DMS153 treated with DMSO at 0.1 percent for 48 hours (cell line): ENCODE results near the gene C16orf74.
A peak's percentile ranks its signal among the peaks of the same experiment; 100 is the strongest.

ENCODE experiments used
- DNase-seq: peaks from one replicate; lab custom pipeline; 2025; ENCODE audit not compliant: unreplicated experiment; lab: John Stamatoyannopoulos, UW

C16orf74 gene

DNA sequence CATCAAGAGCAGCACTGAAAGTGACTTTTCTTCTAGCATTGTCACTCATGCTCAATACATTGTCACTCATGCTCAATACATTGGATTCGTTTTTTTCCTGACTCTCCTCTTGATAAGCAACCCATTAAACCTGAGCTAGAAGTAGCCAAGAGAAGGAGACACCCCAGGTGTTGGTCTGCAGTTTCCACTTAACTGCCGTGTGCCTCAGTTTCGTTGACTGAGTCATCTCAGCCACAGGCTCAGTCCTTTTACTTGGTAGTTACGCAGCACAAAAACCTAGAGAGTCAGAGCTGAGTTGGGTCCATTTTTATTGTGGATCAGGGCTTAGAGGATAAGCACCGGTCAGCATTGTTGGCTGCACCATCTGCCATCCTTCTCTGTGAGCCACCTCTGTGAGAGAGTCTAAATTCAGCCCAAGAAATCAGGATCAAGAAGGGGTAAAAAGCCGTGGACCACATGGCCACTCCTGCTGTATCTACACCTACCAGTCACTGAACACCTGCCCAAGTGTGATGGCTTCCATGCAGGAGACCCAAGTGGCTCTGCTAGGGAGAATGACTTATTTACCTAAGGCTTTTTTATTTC, 73.4 kb downstream of the C16orf74 start:
- DNase-seq: no peak

DNA sequence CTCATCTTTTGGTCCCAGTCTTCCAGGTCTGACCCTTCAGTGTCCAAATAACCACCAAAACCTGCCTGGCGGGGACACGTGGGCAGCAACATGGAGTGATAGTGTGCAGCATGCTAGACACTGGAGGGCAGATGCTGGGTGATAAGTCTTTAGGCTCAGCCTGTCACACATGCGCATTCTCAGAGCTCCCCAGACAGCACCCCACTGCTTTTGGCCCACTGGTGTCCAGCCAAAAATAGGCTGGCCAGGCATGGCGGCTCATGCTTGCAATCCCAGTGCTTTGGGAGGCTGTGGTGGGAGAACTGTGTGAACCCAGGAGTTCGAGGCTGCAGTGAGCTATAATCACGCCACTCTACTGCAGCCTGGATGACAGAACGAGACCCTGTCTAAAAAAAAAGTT, 74.4 kb downstream of the C16orf74 start:
- DNase-seq: no peak

DNA sequence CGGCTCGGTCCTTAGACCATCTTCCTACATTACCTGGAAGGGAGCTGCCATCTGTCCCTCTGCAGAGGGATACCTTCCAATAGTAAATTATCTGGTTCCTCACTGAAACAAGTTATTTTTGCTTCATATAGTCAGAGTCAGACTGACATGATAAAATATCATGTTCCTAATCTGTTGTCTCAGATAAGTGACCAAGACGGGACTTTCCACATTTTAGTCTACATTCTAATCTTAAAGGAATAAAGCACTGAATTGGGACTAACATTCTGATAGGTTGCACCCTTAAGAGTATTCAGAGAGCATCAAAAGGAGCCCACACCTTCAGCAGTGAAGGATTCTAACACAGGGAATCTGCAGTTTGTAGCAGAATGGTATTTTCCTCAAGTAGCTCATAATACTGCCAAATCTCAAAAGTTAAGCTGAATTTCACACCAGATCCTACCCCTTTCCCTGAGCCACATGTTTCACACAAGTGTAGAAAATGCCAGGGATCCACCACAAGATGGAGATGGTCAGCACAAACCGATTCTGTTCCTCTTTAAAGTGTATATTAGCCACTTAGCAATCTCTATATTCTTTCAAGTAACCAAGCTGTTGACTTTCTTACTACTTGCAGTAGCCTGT, 75.5 kb downstream of the C16orf74 start:
- DNase-seq: no peak

DNA sequence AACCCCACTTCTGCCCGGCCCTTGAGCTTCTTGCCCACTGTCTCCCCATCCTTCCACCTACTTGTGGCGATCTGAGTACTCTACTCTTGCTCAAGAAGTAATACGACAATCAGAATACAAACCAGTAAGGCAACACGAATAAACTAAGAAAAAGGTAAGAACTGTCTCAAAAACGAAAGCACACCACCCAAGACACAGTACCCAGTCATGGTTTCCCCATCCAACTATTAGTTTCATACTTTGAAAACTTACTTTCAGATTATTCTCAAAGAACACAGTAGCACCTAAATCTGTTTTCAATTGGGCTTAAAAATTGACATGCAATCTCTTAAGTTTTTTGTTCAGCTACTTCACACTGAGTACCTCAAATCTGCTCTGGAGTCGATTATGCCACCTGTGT, 76.1 kb downstream of the C16orf74 start:
- no peak for DNase-seq

DNA sequence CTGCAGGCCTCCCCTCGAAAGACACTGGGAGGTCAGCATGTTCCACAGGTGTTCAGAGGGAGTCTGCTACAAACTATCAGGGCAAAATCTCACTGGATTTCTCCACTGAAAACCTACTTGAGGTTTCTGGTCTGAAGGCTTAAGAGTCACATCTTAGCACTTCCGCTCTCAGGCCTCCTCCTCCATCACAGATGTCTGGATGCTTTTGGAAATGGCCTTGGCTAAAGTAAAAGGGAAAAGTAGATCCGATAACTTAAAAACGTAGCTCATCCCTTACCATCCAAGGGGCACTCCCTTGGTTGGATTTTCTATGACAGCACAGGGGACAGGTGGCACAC, 76.5 kb downstream of the C16orf74 start:
- no peak for DNase-seq

DNA sequence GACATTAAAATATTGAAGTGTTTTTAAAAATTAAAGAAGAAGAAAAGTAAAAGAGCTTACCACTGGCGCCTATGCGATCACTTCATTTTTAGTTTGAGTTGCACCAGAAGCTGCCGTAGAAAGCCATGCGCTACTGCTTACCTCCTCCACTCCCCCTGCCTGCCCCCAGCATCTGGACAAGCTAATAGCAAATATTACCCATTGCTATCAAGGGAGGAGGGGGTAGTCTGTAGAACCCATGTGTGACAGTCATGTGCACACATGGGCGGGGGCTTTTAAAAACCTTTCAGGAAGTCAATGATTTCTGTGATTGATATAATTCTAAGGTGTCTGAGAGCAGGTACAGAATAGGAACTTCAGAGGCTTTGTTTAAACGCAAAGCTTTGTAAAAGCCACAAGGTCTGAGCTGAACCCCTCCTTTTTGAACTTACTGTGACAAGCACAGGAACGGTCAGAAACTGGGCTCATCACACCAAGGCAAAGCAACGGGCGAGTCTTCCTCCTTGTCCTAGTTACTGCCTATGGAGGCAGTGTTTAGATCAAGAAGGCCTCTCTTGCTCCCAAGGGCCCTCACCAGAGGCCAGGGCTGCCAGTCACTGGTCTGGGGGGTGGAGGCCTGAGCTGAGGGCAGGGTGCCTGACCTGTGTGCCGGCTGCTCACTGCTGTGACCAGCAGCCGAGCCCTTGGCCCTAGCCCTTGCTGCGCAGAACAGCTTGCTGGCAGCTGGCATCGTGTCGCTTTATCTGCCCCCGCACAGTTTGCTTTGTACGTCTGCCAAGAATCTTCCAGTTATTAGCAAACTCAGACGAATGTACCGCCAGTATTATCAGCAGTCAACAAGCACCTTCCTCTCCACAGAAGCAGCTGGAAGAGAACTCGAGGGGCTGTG, 77.1 kb downstream of the C16orf74 start:
- peak; percentile 83 for DNase-seq

DNA sequence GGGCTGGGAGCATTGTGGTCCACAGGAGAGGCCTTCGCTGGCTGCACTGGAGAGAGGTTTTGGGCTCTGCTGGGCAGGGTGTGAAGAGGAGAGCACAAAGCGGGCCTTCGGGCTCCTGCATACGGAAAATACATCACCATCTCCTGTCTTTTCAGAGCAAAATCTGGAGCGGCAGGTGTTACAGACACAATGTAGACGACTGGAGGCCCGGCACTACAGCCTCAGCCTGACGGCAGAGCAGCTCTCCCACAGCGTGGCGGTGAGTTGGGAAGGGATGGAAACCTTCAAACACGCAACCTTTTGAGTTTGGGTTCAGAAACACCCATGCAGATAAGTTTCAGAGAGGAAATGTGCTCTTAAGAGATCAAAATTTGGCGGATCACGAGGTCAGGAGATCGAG, 80.1 kb downstream of the C16orf74 start:
- no peak for DNase-seq

DNA sequence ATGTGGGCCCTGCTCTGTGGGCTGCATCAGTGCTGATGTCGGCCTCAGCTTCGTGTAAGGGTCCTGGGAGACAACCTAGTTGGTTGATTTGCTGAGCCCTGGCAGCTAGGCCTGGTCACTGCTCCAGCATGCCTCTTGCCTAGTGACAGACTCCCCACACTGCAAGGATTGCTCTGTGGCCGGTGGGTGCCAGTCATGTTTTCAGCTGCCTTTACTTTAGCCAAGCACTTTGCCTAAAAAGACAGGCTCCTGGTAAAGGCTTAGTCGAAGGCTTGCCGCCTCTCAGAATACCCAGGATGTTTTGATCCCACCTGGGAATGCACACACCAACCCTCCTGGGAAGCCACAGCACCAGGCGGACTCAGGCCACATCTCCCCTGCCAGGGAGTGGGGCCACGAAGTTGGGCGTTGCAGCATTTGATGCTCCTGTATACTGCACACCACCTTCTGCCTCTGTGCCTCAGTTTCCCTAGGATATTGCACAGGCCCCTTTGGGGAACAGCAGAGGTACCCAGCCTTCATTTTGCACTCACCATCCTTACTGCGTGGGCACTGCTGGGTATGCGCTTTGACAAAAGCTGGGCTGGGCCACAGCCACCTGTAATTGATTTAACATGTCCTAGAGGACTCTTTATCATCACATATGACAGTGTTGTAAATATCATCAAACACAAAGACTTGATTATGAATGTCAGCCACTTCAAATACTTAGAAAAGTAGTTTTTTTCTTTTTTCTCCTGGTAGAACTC, 82.0 kb downstream of the C16orf74 start:
- no peak for DNase-seq

DNA sequence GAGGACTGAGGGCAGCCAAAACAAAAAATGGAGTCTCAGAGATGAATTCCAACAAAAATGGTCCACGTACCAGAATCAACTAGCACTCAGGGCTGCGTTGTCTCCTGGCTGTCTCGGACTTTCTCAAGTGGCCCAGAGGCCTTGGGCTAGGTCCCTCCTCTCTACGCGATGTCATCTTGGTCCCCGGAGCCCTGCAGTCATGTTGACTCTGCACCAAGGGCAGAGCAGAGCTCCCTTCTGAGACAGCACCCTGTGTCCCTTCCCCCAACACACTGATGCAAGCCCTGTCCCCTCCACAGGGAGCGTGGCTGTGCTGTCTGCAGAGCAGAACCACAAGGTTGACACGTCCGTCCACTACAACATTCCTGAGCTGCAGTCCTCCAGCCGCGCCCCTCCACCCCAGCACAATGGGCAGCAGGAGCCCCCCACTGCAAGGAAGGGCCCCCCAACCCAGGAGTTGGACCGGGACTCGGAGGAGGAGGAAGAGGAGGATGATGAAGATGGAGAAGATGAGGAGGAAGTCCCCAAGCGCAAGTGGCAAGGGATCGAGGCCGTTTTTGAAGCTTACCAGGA, 83.0 kb downstream of the C16orf74 start:
- no peak for DNase-seq

DNA sequence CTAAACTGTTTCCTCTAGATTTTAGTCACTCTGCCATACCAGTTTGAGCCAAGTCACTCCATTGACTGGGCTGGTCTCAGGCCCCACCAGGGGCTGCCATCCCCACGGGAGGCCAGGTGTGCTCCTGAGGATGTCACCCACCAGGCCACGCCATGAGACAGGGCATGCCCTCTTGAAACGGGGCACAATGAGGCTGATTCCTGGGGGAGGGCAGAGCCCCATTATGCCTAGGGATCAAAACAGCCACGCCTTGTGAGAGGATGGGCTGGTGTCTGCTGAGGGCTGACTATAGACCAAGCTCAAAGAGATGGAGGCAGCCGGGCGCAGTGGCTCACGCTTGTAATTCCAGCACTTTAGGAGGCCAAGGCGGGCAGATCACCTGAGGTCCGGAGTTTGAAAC, 83.6 kb downstream of the C16orf74 start:
- no peak for DNase-seq

DNA sequence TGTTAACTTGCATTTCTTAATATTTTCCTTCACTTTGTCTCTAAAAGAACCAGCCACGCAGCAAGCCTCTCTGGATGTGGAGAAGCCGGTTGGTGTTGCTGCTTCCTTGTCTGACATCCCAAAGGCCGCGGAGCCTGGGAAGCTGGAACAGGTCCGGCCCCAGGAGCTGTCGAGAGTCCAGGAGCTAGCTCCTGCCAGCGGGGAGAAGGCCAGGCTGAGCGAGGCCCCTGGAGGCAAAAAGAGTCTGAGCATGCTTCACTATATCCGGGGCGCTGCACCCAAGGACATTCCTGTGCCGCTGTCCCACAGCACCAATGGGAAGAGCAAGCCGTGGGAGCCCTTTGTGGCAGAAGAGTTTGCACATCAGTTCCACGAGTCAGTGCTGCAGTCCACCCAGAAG, 85.0 kb downstream of the C16orf74 start:
- no peak for DNase-seq

DNA sequence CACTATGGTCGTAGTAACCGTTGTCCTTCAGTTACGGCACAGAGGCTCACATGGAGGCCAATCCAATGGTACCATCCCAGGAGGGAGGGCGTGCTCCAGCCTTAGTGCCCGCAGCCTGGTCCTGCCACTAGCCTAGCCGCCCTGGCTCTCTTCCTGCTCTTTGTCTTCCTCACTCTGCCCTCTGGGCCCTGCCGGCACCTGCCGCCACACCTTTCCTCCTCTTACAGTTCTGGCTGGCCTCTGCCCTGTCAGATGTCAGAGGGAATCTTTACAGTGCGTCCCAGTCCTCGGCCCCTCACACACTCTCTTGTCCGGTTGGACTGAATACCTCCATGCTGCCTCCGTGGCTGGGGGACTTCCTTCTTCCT, 85.5 kb downstream of the C16orf74 start:
- no peak for DNase-seq

DNA sequence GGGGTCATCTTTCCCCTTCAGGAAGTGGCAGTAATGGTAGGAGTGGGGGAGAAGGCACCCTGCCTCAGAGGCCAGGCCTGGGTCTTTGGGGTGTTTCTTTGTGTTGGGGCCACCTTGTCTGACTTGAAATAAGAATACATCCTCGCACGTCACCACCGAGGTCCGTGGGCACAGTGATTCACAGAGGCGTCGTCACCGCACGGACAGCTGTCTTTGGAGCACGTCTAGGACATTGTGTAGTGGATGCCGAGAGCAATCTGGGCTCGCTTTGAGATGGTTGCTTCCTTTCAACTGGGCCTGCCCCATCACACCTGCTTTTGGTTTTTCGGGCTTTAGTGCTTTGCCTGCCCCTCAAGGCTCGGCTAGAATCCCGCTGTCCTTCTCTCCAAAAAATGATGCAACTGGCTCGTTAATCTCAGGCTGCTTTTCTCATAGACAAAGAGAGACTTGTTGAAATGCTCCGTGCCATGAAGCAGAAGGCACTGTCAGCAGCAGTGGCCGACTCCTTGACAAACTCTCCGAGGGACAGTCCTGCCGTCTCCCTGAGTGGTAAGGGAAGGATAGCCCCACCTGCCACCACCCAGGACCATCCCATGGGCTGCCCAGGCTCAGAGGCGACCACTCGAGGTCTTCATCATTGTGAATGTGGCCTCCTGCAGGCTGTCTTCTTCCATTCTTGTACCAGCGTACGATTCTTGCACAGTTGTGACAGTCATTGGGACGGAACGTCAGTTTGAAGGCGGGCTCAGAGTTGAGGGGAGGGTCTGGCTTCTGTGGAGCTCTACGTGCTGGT, 86.1 kb downstream of the C16orf74 start:
- no peak for DNase-seq

DNA sequence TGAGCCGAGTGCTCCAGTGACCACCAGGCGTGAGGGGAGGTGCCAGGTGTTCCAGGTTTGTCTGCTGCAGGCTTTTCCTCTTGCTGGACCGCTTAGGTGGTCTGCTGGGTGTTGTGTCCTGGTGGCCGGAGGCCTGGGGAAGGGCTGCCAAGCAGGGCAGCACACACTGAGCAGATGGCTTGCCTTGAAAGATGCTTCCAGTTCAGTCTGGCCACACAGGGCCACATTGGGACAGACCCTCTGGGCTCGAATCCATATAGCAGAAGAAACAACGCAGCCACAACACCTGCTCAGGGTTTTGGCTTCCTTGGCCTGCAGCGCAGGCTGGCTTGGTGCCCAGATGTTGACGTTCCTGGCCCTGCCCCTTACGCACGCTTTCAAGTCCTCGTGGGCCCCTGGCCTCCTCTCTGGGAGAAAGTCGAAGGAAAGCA, 87.0 kb downstream of the C16orf74 start:
- DNase-seq: no peak

DNA sequence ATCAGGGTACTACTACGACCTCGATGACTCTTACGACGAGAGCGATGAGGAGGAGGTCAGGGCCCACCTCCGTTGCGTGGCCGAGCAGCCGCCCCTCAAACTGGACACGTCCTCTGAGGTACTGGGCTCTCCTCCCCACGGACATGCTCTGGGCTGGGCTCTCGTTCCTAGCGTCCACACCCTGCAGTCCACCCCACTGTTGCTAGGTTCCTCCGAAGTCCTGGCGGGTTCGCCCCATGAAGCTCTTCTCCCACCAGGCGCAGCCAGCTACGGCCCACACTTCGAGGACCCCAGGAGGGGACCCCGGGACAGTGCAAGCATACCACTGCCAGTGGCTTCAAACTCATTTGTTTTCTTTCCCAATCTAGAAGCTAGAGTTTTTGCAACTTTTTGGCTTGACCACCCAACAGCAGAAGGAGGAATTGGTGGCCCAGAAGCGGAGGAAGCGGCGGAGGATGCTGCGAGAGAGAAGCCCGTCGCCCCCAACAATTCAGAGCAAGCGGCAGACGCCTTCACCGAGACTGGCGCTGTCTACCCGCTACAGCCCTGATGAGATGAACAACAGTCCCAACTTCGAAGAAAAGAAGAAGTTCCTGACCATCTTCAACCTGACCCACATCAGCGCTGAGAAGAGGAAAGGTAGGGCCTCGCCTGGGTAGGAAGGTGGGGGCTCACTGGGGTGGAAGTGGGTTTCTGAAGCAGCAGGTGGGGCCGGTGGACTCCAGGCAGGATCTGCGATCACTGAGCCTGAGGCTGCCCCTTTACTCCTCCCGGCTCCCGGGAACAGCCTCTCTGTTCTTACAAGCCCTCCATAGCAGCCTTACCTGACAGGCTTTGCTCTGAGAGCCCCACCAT, 87.7 kb downstream of the C16orf74 start:
- DNase-seq: no peak

DNA sequence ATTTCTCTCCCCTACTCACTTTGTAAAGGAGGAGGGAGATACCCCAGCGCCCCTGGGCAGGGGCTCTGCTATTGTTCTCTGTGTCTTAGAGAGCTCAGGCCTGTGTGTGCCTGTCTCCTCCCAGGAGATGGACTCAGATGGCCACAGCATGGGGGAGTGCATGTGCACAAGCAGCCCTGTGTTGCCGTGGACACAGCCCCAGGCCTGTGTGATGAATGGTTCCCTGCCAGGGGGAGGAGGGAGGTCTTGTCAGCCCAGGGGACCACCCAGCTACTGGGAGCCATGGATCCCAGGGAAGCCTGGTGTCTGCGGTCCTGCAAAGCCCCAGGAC, 88.4 kb downstream of the C16orf74 start:
- DNase-seq: no peak

DNA sequence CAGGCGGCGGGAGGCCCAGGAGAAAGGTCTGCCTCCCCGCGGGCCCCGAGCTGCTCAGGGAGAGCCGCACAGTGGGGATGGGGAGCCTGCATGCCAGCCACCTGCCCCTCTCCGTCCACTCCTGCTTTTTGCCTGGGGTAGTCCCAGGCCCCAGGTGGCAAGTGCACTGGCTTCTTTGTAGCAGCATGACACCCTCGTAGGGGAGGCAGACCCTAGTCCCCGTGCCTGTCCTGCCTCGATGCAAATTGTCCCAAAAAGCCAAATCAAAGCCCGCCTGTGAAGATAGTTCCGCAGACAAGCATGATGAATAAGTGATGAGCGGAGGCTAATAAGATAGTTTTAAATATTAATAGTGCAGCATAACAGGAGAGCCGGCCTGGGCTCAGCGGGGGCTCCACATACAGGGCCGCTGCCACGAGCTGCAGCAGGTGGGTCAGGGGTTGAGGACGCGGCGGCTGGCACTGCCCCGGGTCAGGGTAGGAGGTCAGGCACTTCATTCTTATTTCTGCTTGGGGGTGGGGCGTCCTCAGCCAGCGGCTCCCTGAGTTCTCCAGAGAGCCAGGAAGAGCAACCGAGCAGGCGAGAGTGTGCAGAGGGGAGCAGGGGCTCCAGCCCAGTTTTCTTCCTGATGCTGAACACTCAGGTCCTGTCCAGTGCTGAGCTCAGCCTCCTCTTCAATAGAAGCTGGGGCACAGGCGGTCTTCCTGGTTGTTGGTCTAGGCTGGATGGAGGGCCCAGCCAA, 89.0 kb downstream of the C16orf74 start:
- DNase-seq: no peak

DNA sequence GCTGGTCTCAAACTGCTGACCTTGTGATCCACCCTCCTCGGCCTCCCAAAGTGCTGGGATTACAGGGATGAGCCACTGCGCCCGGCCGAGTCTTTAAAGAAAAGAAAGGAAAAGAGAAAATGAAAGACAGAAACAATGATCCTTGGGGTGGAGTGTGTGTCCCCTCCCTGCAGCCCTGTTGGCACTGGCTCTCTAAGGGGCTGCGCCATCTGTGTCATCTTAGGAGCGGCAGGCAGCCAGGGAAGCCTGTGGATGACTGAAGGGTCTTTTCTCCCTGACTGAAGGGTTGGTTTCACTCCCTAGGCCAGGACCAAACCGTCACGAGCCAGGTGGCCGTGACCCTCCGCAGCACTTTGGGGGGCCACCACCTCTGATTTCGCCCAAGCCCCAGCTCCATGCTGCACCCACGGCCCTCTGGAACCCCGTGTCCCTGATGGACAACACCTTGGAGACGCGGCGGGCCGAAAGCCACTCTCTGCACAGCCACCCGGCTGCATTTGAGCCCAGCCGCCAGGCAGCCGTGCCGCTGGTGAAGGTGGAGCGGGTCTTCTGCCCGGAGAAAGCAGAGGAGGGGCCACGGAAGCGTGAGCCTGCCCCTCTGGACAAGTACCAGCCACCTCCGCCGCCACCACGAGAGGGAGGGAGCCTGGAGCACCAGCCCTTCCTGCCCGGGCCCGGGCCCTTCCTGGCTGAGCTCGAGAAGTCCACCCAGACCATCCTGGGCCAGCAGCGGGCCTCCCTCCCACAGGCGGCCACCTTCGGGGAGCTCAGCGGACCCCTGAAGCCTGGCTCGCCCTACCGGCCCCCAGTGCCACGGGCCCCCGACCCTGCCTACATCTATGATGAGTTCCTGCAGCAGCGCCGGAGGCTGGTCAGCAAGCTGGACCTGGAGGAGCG, 89.8 kb downstream of the C16orf74 start:
- DNase-seq: no peak
